CD4-positive, alpha-beta T cell (primary cell): ENCODE measurements around the gene NPVF. TPM values are rescaled to one million over a fixed set of nuclear protein-coding genes. Genes with fewer than 3 reads are reported as not detected.

ENCODE experiments used
- ATAC-seq: fragments of 200-7000 bp; cut with Tn5 transposase; one replicate; pipeline ENCODE4 v1.10.0; 2022; ENCODE audit warnings: mild to moderate bottlenecking; ENCODE audit not compliant: poor library complexity
- CTCF ChIA-PET: fragments of 350-600 bp; sonication (Branson Sonifier 250); formaldehyde crosslinking; loops from one replicate; lab custom pipeline; 2021; ENCODE audit warnings: antibody characterized with exemption, inconsistent platforms; lab: Charles Lee
- POLR2A ChIA-PET: fragments of 350-600 bp; sonication (Branson Sonifier 250); formaldehyde crosslinking; loops from one replicate; lab custom pipeline; 2021; ENCODE audit warnings: antibody characterized with exemption, inconsistent platforms; lab: Charles Lee
- DNase-seq, 14 experiments: peaks; one replicate each; pipeline ENCODE4 v3.0.0-alpha.2; 2013 to 2020; ENCODE audit warnings: mixed read lengths in 2 of 14
- H3K27ac ChIP-seq, 2 donors: one replicate each; pipeline versions ENCODE4 v1.5.1 to v1.7.0; 2013; ENCODE audit warnings: low read length in 2 of 2, low read depth in 1 of 2, mild to moderate bottlenecking in 1 of 2
- H3K27me3 ChIP-seq, 2 experiments: 1 replicate in 1 of 2; 2 replicates in 1 of 2; pipeline versions ENCODE4 v1.6.1 to v1.7.0; 2013; ENCODE audit warnings: low read length in 2 of 2, control low read depth in 1 of 2, mild to moderate bottlenecking in 1 of 2, moderate library complexity in 1 of 2; ENCODE audit not compliant: insufficient read depth in 2 of 2, control insufficient read depth in 1 of 2
- H3K36me3 ChIP-seq: one replicate; pipeline ENCODE4 v1.6.1; 2013; ENCODE audit warnings: low read length, control low read depth; ENCODE audit not compliant: insufficient read depth
- H3K4me1 ChIP-seq: one replicate; pipeline ENCODE4 v1.6.1; 2013; ENCODE audit warnings: low read length, control low read depth; ENCODE audit not compliant: insufficient read depth
- H3K4me3 ChIP-seq: one replicate; pipeline ENCODE4 v1.5.1; 2013; ENCODE audit warnings: mild to moderate bottlenecking, low read length, moderate library complexity
- H3K9me3 ChIP-seq, 2 experiments: 1 replicate in 1 of 2; 2 replicates in 1 of 2; pipeline versions ENCODE4 v1.6.1 to v1.7.0; 2013; ENCODE audit warnings: low read length in 2 of 2, mild to moderate bottlenecking in 2 of 2, control low read depth in 1 of 2, moderate library complexity in 1 of 2; ENCODE audit not compliant: control insufficient read depth in 1 of 2, insufficient read depth in 1 of 2
- H3K27ac Mint-ChIP-seq: one replicate; pipeline ENCODE4 v1.8.0; 2020; ENCODE audit warnings: mixed read lengths
- H3K27me3 Mint-ChIP-seq: one replicate; pipeline ENCODE4 v1.8.0; 2021; ENCODE audit warnings: mixed read lengths
- H3K36me3 Mint-ChIP-seq: one replicate; pipeline ENCODE4 v1.8.0; 2021; ENCODE audit warnings: low read depth, mixed read lengths
- H3K4me1 Mint-ChIP-seq: one replicate; pipeline ENCODE4 v1.8.0; 2021; ENCODE audit warnings: low read depth, mixed read lengths
- H3K4me3 Mint-ChIP-seq: one replicate; pipeline ENCODE4 v1.8.0; 2020; ENCODE audit warnings: mild to moderate bottlenecking, mixed read lengths
- H3K9me3 Mint-ChIP-seq: one replicate; pipeline ENCODE4 v1.8.0; 2020; ENCODE audit warnings: mixed read lengths
- CTCF ChIP-seq: fragments of 200-600 bp; IDR thresholded peaks from one replicate; pipeline ENCODE4 v1.8.0; 2022; ENCODE audit warnings: antibody characterized with exemption, mild to moderate bottlenecking
- intact Hi-C, 2 experiments: fragments of 100-400 bp; cut with DNase I in 1 of 2; cut with micrococcal nuclease in 1 of 2; formaldehyde crosslinking; loops; one replicate each; pipeline versions ENCODE4 v1.15.1 to v1.9.0; 2023 to 2025; cut with DNase I, micrococcal nuclease
- total RNA-seq, 174 experiments: library from RNA in 2 of 174; stranded (reverse) in 2 of 174; gene quantifications; one replicate each; pipeline ENCODE4 v1.2.3 and lab custom pipeline; 2021 to 2026

The NPVF gene
- total RNA-seq, 2 experiments from 2014 or later, result not detected

- TF ChIP-seq CTCF, result no peak
- H3K27ac ChIP-seq, result no peak overlapping the region
- no peaks in the 10 kb centered on the region for H3K36me3 Mint-ChIP-seq
- H3K27me3 ChIP-seq, result peaks cover 0 to 9% of the 10 kb centered on the region in 2 experiments
- H3K27ac Mint-ChIP-seq, result no peak overlapping the region
- H3K27me3 Mint-ChIP-seq, result peaks cover 23% of the 10 kb centered on the region
- CTCF ChIA-PET, result no interaction called here
- no peaks in the 10 kb centered on the region for H3K36me3 ChIP-seq
- H3K4me3 Mint-ChIP-seq, result no peak overlapping the region
- no peak overlapping the region for H3K4me3 ChIP-seq
- DNase-seq (no peak), ATAC-seq (no peak)
- POLR2A ChIA-PET, result no interaction called here
- H3K9me3 Mint-ChIP-seq, result no peaks in the 10 kb centered on the region
- no peaks in the 10 kb centered on the region for H3K9me3 ChIP-seq
- no peaks in the 10 kb centered on the region for H3K4me1 Mint-ChIP-seq
- intact Hi-C loops, result no loop called here
- no peaks in the 10 kb centered on the region for H3K4me1 ChIP-seq
Measured at GRCh38 chr7:25235471-25235870, 7.2 kb upstream of the NPVF start.

GRCh38 chr7:25234336-25234735 lies 6.0 kb upstream of the NPVF start:
- Histone ChIP-seq H3K9me3 (no peaks in the 10 kb centered on the region), H3K27me3 (peaks cover 0 to 6% of the 10 kb centered on the region in 2 experiments), H3K36me3 (no peaks in the 10 kb centered on the region), H3K4me3 (no peak overlapping the region), H3K27ac (no peak overlapping the region), H3K4me1 (no peaks in the 10 kb centered on the region)
- POLR2A ChIA-PET, result no interaction called here
- Mint-ChIP-seq H3K9me3 (no peaks in the 10 kb centered on the region), H3K27me3 (peaks cover 23% of the 10 kb centered on the region), H3K36me3 (no peaks in the 10 kb centered on the region), H3K4me3 (no peak overlapping the region), H3K27ac (no peak overlapping the region), H3K4me1 (no peaks in the 10 kb centered on the region)
- CTCF ChIA-PET, result no interaction called here
- intact Hi-C loops, result no loop called here
- DNase-seq (no peak), ATAC-seq (no peak)
- TF ChIP-seq CTCF, result no peak

- no peaks in the 10 kb centered on the region for H3K4me1 Mint-ChIP-seq
- ATAC-seq, result no peak
- no peak overlapping the region for H3K27ac Mint-ChIP-seq
- H3K36me3 Mint-ChIP-seq, result no peaks in the 10 kb centered on the region
- no peak overlapping the region for H3K4me3 Mint-ChIP-seq
- no peaks in the 10 kb centered on the region for H3K9me3 ChIP-seq
- no peak for DNase-seq
- no peak for TF ChIP-seq CTCF
- H3K27me3 Mint-ChIP-seq, result peaks cover 40% of the 10 kb centered on the region
- CTCF ChIA-PET, result no interaction called here
- H3K27me3 ChIP-seq, result peaks cover 7 to 22% of the 10 kb centered on the region in 2 experiments
- no peaks in the 10 kb centered on the region for H3K9me3 Mint-ChIP-seq
- H3K36me3 ChIP-seq, result no peaks in the 10 kb centered on the region
- POLR2A ChIA-PET, result no interaction called here
- H3K27ac ChIP-seq, result no peak overlapping the region
- no peak overlapping the region for H3K4me3 ChIP-seq
- intact Hi-C loops, result no loop called here
- H3K4me1 ChIP-seq, result no peaks in the 10 kb centered on the region
Measured at GRCh38 chr7:25223206-25223605, 5.1 kb downstream of the NPVF start.
